Endothelial cell (in vitro differentiated cells): Measurements from ENCODE around the gene TMEM87B. TPM values are rescaled to one million over a fixed set of nuclear protein-coding genes. Genes with fewer than 3 reads are reported as not detected.
"Not testable (repeated sequence)": the region's sequence is repeated elsewhere in the genome, so short reads cannot be mapped to it uniquely, and the experiment has no call there.

ENCODE experiments used
- DNase-seq: peaks from one replicate; pipeline ENCODE4 v3.0.0; 2021; ENCODE audit warnings: low spot score
- H3K27ac Mint-ChIP-seq: one replicate; pipeline ENCODE4 v1.8.0; 2021; ENCODE audit warnings: mixed read lengths, inconsistent platforms; ENCODE audit not compliant: unreplicated experiment
- H3K27me3 Mint-ChIP-seq: one replicate; pipeline ENCODE4 v1.8.0; 2021; ENCODE audit warnings: mild to moderate bottlenecking, moderate library complexity, mixed read lengths, inconsistent platforms; ENCODE audit not compliant: unreplicated experiment
- H3K36me3 Mint-ChIP-seq: one replicate; pipeline ENCODE4 v1.8.0; 2021; ENCODE audit warnings: mild to moderate bottlenecking, low read depth, mixed read lengths, inconsistent platforms; ENCODE audit not compliant: unreplicated experiment
- H3K4me1 Mint-ChIP-seq: one replicate; pipeline ENCODE4 v1.8.0; 2021; ENCODE audit warnings: mild to moderate bottlenecking, mixed read lengths, inconsistent platforms; ENCODE audit not compliant: unreplicated experiment
- H3K4me3 Mint-ChIP-seq: one replicate; pipeline ENCODE4 v1.8.0; 2021; ENCODE audit warnings: mild to moderate bottlenecking, mixed read lengths, inconsistent platforms; ENCODE audit not compliant: unreplicated experiment
- H3K9me3 Mint-ChIP-seq: one replicate; pipeline ENCODE4 v1.8.0; 2021; ENCODE audit warnings: mixed read lengths, inconsistent platforms; ENCODE audit not compliant: unreplicated experiment
- total RNA-seq: library from RNA; stranded (reverse); fragmentation: NEBNext Ultra II Directional; extraction: Animal tissue kit (Norgen Biotek cat#: 25700); gene quantifications from one replicate; pipeline ENCODE4 v1.2.1, GENCODE V29; 2021; ENCODE audit not compliant: unreplicated experiment
- TF ChIP-seq, protein P1 (sequence below): fragments of 200-600 bp; sonication (generic); IDR thresholded peaks from one replicate; pipeline ENCODE4 v1.5.0; 2021; ENCODE audit warnings: antibody characterized with exemption; ENCODE audit not compliant: unreplicated experiment

TMEM87B gene
- total RNA-seq, 1 donor from 2014 or later, result 22.6 TPM

DNA sequence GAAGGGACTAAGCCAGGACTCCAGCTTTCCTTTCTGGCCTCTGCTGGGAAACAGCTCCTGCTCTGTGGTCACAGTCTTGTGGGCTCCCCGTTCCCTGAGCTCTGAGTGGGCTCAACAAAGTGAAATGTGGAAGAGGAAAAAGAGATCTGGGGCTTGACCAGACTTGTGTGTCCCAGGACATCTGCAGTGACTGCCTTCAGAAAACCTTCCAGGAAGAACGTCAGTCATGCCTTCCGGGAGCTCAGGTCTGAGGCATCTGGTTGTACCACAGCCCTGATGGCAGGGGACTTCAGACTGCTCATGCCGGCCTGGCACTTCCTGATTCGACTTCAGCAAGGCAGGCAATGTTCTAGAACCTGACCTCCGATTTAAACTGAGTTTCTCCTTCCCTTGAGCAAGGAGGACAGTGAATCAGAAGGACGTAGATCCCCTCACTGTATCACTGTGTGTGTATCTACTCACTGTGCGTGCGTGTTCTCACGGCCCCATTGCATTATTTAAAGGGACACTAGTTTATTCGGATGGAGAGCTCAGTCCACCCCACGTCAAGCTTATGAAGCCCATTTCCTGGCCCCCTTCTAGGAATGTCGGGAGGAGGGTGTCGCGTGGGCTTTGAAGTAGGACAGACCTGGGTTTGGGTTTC, 82.6 kb downstream of the TMEM87B start:
- Mint-ChIP-seq H3K4me3 (peak overlapping the region; percentile 74), H3K27ac (no peak overlapping the region), H3K4me1 (peaks cover 9% of the 10 kb centered on the region), H3K27me3 (peaks cover 19% of the 10 kb centered on the region), H3K9me3 (no peaks in the 10 kb centered on the region), H3K36me3 (peaks cover 13% of the 10 kb centered on the region)
- TF ChIP-seq, protein P1, sequence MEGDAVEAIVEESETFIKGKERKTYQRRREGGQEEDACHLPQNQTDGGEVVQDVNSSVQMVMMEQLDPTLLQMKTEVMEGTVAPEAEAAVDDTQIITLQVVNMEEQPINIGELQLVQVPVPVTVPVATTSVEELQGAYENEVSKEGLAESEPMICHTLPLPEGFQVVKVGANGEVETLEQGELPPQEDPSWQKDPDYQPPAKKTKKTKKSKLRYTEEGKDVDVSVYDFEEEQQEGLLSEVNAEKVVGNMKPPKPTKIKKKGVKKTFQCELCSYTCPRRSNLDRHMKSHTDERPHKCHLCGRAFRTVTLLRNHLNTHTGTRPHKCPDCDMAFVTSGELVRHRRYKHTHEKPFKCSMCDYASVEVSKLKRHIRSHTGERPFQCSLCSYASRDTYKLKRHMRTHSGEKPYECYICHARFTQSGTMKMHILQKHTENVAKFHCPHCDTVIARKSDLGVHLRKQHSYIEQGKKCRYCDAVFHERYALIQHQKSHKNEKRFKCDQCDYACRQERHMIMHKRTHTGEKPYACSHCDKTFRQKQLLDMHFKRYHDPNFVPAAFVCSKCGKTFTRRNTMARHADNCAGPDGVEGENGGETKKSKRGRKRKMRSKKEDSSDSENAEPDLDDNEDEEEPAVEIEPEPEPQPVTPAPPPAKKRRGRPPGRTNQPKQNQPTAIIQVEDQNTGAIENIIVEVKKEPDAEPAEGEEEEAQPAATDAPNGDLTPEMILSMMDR, result no peak
- no peak for DNase-seq

DNA sequence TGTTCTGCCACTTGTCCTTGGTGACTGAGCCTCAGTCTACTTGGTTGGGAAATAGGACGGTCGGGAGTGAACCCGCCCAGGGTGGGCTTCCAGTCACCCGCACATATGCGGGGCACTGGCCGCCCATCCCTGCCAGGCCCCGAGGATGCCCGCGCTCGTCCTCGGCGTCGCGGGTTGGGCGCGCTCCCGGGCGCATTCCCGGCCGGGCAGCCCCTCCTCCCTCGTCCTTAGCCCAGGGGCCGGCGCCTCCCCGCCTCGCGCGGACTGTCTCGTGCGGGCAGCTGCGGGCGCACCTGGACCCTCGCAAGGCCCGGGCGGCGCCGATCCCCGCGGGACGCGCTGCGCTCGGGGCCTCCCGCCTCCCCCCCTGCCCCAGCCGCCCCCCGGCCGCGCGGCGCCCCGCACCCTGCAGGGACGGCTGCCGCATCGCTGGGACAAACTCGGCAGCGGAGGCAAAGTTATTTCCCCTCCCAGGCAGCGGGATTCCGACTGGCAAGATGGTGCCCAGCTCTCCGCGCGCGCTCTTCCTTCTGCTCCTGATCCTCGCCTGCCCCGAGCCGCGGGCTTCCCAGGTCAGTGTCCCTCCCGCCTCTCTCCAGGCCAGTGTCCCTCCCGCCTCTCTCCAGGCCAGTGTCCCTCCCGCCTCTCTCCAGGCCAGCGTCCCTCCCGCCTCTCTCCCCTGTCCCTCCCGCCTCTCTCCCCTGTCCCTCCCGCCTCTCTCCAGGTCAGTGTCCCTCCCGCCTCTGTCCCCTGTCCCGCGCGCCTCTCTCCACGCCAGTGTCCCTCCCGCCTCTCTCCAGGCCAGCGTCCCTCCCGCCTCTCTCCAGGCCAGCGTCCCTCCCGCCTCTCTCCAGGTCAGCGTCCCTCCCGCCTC, 83.3 kb downstream of the TMEM87B start, which contains the start of gene FBLN7:
TSS of gene FBLN7 (plus strand) at position 227 of the 874 bp plus-strand sequence. CDS start at position 498, 271 bp downstream.
- Mint-ChIP-seq H3K36me3 (peaks cover 15% of the 10 kb centered on the region), H3K9me3 (no peaks in the 10 kb centered on the region), H3K4me3 (peak within 1 kb of the TSS; percentile 85), H3K27me3 (peaks cover 22% of the 10 kb centered on the region), H3K27ac (no peak within 1 kb of the TSS), H3K4me1 (peaks cover 9% of the 10 kb centered on the region)
- TF ChIP-seq, protein P1, result no peak
- no peak for DNase-seq

DNA sequence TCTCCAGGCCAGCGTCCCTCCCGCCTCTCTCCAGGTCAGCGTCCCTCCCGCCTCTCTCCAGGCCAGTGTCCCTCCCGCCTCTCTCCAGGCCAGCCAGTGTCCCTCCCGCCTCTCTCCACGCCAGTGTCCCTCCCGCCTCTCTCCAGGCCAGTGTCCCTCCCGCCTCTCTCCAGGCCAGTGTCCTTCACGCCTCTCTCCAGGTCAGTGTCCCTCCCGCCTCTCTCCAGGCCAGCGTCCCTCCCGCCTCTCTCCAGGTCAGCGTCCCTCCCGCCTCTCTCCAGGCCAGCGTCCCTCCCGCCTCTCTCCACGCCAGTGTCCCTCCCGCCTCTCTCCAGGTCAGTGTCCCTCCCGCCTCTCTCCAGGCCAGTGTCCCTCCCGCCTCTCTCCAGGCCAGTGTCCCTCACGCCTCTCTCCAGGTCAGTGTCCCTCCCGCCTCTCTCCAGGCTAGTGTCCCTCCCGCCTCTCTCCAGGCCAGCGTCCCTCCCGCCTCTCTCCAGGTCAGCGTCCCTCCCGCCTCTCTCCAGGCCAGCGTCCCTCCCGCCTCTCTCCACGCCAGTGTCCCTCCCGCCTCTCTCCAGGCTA, 84.1 kb downstream of the TMEM87B start:
- Mint-ChIP-seq H3K27me3 (peaks cover 22% of the 10 kb centered on the region), H3K36me3 (peaks cover 15% of the 10 kb centered on the region), H3K4me3 (peak overlapping the region; percentile 69)
- not testable (repeated sequence) for H3K27ac Mint-ChIP-seq, H3K9me3 Mint-ChIP-seq, H3K4me1 Mint-ChIP-seq, DNase-seq

DNA sequence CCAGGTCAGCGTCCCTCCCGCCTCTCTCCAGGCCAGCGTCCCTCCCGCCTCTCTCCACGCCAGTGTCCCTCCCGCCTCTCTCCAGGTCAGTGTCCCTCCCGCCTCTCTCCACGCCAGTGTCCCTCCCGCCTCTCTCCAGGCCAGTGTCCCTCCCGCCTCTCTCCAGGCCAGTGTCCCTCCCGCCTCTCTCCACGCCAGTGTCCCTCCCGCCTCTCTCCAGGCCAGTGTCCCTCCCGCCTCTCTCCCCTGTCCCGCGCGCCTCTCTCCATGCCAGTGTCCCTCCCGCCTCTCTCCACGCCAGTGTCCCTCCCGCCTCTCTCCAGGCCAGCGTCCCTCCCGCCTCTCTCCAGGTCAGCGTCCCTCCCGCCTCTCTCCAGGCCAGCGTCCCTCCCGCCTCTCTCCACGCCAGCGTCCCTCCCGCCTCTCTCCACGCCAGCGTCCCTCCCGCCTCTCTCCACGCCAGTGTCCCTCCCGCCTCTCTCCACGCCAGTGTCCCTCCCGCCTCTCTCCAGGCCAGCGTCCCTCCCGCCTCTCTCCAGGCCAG, 84.7 kb downstream of the TMEM87B start:
- H3K9me3 Mint-ChIP-seq, H3K4me1 Mint-ChIP-seq, DNase-seq, H3K27ac Mint-ChIP-seq: not testable (repeated sequence)
- H3K4me3 Mint-ChIP-seq, result peak overlapping the region; percentile 65
- peaks cover 15% of the 10 kb centered on the region for H3K36me3 Mint-ChIP-seq
- peaks cover 22% of the 10 kb centered on the region for H3K27me3 Mint-ChIP-seq

DNA sequence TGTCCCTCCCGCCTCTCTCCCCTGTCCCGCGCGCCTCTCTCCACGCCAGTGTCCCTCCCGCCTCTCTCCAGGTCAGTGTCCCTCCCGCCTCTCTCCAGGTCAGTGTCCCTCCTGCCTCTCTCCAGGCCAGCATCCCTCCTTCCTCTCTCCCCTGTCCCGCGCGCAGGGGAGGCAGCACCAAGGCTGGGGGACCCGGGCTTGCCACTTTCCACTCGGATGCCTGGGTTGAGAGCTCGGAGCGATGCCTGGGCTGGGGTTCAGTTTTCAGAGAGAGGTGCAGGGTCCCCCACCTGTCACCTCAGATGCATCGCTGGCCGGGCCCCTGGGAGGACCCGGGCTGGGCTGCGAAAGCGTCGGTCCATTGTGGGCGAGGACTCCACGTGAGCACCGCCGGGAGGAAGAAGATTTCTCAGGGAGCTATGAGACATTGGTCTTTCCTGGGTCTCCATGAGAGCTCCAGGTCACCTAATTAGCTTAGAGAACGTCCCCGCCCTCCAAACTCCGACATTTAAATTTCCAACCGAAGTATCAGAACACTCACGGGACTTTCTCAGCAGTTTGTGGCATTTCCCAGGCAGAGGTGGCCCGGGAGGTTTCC, 85.2 kb downstream of the TMEM87B start:
- Mint-ChIP-seq H3K4me1 (peaks cover 9% of the 10 kb centered on the region), H3K4me3 (peak overlapping the region; percentile 65), H3K9me3 (no peaks in the 10 kb centered on the region), H3K27ac (peak overlapping the region; percentile 75), H3K36me3 (peaks cover 15% of the 10 kb centered on the region), H3K27me3 (peaks cover 22% of the 10 kb centered on the region)
- no peak for DNase-seq
- TF ChIP-seq, protein P1, result no peak
